ENCODE measurements around the gene ASXL3.
A peak's percentile ranks its signal among the peaks of the same experiment; 100 is the strongest.

Gene ASXL3

GRCh38 chr18:33562741-33563140, 15.3 kb upstream of the ASXL3 start:
- Histone ChIP-seq H3K27me3 (no peaks in the 10 kb centered on the region), H4K20me1 (no peaks in the 10 kb centered on the region), H3K9ac (no peak overlapping the region), H3K4me2 (no peak overlapping the region), H3K4me1 (peaks cover 6% of the 10 kb centered on the region), H3K27ac (no peak overlapping the region), H3K4me3 (no peak overlapping the region), H3K36me3 (no peaks in the 10 kb centered on the region), H3K9me3 (no peaks in the 10 kb centered on the region)
- no peak for TF ChIP-seq Cebpa-rat (IDR thresholded peaks at IDR 0.05)

- no peak overlapping the region for H3K9ac ChIP-seq
- H3K4me1 ChIP-seq: no peaks in the 10 kb centered on the region
- no peak for TF ChIP-seq Cebpa-rat (IDR thresholded peaks at IDR 0.05)
- H3K4me3 ChIP-seq: no peak overlapping the region
- H3K27me3 ChIP-seq: no peaks in the 10 kb centered on the region
- H3K4me2 ChIP-seq: no peak overlapping the region
- H4K20me1 ChIP-seq: no peaks in the 10 kb centered on the region
- no peak overlapping the region for H3K27ac ChIP-seq
- H3K9me3 ChIP-seq: no peaks in the 10 kb centered on the region
- H3K36me3 ChIP-seq: no peaks in the 10 kb centered on the region
These were observed 10.3 kb upstream of the ASXL3 start for GRCh38 chr18:33567705-33568104.

- H3K4me2 ChIP-seq: no peak overlapping the region
- no peak overlapping the region for H3K9ac ChIP-seq
- no peaks in the 10 kb centered on the region for H3K27me3 ChIP-seq
- H4K20me1 ChIP-seq: no peaks in the 10 kb centered on the region
- no peak overlapping the region for H3K4me3 ChIP-seq
- peaks cover 11% of the 10 kb centered on the region for H3K4me1 ChIP-seq
- no peaks in the 10 kb centered on the region for H3K36me3 ChIP-seq
- H3K9me3 ChIP-seq: no peaks in the 10 kb centered on the region
- TF ChIP-seq Cebpa-rat (IDR thresholded peaks at IDR 0.05): no peak
- no peak overlapping the region for H3K27ac ChIP-seq
These were observed 5.8 kb upstream of the ASXL3 start for GRCh38 chr18:33571998-33572787.

- Histone ChIP-seq H4K20me1 (no peaks in the 10 kb centered on the region), H3K4me2 (no peak overlapping the region), H3K4me3 (no peak overlapping the region), H3K27ac (no peak overlapping the region), H3K36me3 (no peaks in the 10 kb centered on the region), H3K9ac (no peak overlapping the region), H3K27me3 (peaks cover 6% of the 10 kb centered on the region; the same call in 1 of the 2 replicates), H3K4me1 (peaks cover 18% of the 10 kb centered on the region), H3K9me3 (peaks cover 5% of the 10 kb centered on the region; the same call in 1 of the 2 replicates)
- no peak for TF ChIP-seq Cebpa-rat (IDR thresholded peaks at IDR 0.05)
These were observed 4.8 kb upstream of the ASXL3 start for GRCh38 chr18:33573193-33573592.

GRCh38 chr18:33575451-33575850, 2.6 kb upstream of the ASXL3 start:
- no peaks in the 10 kb centered on the region for H4K20me1 ChIP-seq
- H3K4me2 ChIP-seq: no peak overlapping the region
- H3K9ac ChIP-seq: no peak overlapping the region
- no peak overlapping the region for H3K27ac ChIP-seq
- peaks cover 21% of the 10 kb centered on the region for H3K27me3 ChIP-seq
- peaks cover 18% of the 10 kb centered on the region for H3K4me1 ChIP-seq
- no peaks in the 10 kb centered on the region for H3K36me3 ChIP-seq
- no peak for TF ChIP-seq Cebpa-rat (IDR thresholded peaks at IDR 0.05)
- H3K9me3 ChIP-seq: peaks cover 12% of the 10 kb centered on the region
- H3K4me3 ChIP-seq: no peak overlapping the region

GRCh38 chr18:33576999-33577646, 896 bp upstream of the ASXL3 start:
- no peak for TF ChIP-seq Cebpa-rat (IDR thresholded peaks at IDR 0.05)
- Histone ChIP-seq H4K20me1 (no peaks in the 10 kb centered on the region), H3K4me2 (peak overlapping the region; percentile 77), H3K9ac (0 out of 2 replicates have a peak overlapping the region, but pooled peaks have one; percentile 74), H3K9me3 (peaks cover 12% of the 10 kb centered on the region), H3K4me3 (peak overlapping the region; percentile 73), H3K27ac (peak overlapping the region; percentile 66), H3K4me1 (peaks cover 18% of the 10 kb centered on the region), H3K27me3 (peaks cover 21% of the 10 kb centered on the region), H3K36me3 (no peaks in the 10 kb centered on the region)

- Histone ChIP-seq H3K4me3 (peak overlapping the region; percentile 73), H3K36me3 (no peaks in the 10 kb centered on the region), H3K9me3 (peaks cover 12% of the 10 kb centered on the region), H3K4me2 (peak overlapping the region; percentile 69), H3K9ac (peak overlapping the region; percentile 68), H3K4me1 (peaks cover 18% of the 10 kb centered on the region), H3K27me3 (peaks cover 21% of the 10 kb centered on the region), H3K27ac (0 out of 2 replicates have a peak overlapping the region, but pooled peaks have one; percentile 18), H4K20me1 (no peaks in the 10 kb centered on the region)
- no peak for TF ChIP-seq Cebpa-rat (IDR thresholded peaks at IDR 0.05)
These were observed 714 bp downstream of the ASXL3 start for GRCh38 chr18:33578518-33579348.

- Histone ChIP-seq H3K9ac (no peak overlapping the region), H3K36me3 (no peaks in the 10 kb centered on the region), H4K20me1 (no peaks in the 10 kb centered on the region), H3K4me3 (peak overlapping the region; percentile 73), H3K9me3 (peaks cover 12% of the 10 kb centered on the region), H3K4me1 (peaks cover 23% of the 10 kb centered on the region), H3K4me2 (peak overlapping the region; percentile 69), H3K27me3 (peaks cover 21% of the 10 kb centered on the region), H3K27ac (no peak overlapping the region)
- no peak for TF ChIP-seq Cebpa-rat (IDR thresholded peaks at IDR 0.05)
These were observed 1.6 kb downstream of the ASXL3 start for GRCh38 chr18:33579349-33580215.

GRCh38 chr18:33580546-33580945, 2.5 kb downstream of the ASXL3 start:
- Histone ChIP-seq H3K9me3 (peaks cover 12% of the 10 kb centered on the region), H4K20me1 (no peaks in the 10 kb centered on the region), H3K27me3 (peaks cover 21% of the 10 kb centered on the region), H3K9ac (no peak overlapping the region), H3K4me1 (peaks cover 23% of the 10 kb centered on the region), H3K36me3 (no peaks in the 10 kb centered on the region), H3K4me2 (no peak overlapping the region), H3K27ac (no peak overlapping the region), H3K4me3 (no peak overlapping the region)
- TF ChIP-seq Cebpa-rat (IDR thresholded peaks at IDR 0.05): no peak
